BLaER1 treated with 17β-estradiol and CSF1 and Interleukin-3, amounts not matched to agents 10 nM and 100 nM (cell line): ENCODE data around the gene ITSN1.

Experiments
- H3K27ac ChIP-seq, 11 experiments: shearing (Covaris generic); formaldehyde crosslinking; 2 replicates each; pipeline ENCODE4 v1.8.1; 2022
- H3K27me3 ChIP-seq, 11 experiments: shearing (Covaris generic); formaldehyde crosslinking; 2 replicates each; pipeline ENCODE4 v1.8.1; 2022
- H3K36me3 ChIP-seq, 11 experiments: shearing (Covaris generic); formaldehyde crosslinking; 2 replicates each; pipeline ENCODE4 v1.8.1; 2022
- H3K4me1 ChIP-seq, 10 experiments: shearing (Covaris generic); formaldehyde crosslinking; 2 replicates each; pipeline ENCODE4 v1.8.1; 2022
- H3K4me2 ChIP-seq, 11 experiments: shearing (Covaris generic); formaldehyde crosslinking; 2 replicates each; pipeline ENCODE4 v1.8.1; 2022
- H3K4me3 ChIP-seq, 10 experiments: shearing (Covaris generic); formaldehyde crosslinking; 2 replicates each; pipeline ENCODE4 v1.8.1; 2022
- H3K9ac ChIP-seq, 11 experiments: shearing (Covaris generic); formaldehyde crosslinking; 2 replicates each; pipeline ENCODE4 v1.8.1; 2022
- H3K9me3 ChIP-seq, 11 experiments: shearing (Covaris generic); formaldehyde crosslinking; replicated peaks in 1 of 11; 2 replicates each; pipeline ENCODE4 v1.8.1; 2022
- H4K20me1 ChIP-seq, 11 experiments: shearing (Covaris generic); formaldehyde crosslinking; 2 replicates each; pipeline ENCODE4 v1.8.1; 2022
- Cebpa-rat ChIP-seq, 11 experiments: shearing (Covaris generic); IDR thresholded peaks; 2 replicates each; pipeline ENCODE4 v1.8.1; 2022

The ITSN1 gene

DNA sequence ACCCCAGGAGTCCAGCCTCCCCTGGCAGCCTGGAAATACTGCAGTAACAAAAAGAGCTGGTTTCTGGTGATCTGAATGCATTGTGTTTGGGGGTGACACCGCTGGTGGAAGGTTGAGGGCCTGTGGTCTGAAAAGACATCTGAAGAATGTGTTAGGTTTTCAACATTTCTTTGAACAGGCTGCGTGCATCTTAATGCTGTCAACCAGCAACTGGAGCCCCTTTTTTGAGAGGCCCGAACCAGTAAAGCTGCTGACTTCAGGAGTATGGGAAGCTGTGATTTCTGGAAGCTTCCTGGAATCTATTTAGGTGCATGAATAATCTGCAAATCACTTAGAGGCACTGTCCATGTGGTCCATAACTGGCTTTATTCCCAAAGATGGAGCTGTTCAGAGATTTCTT, 256.3 kb downstream of the ITSN1 start:
- peaks cover 0 to 10% (median 0%) of the 10 kb centered on the region in 11 experiments; a peak in 2 of 22 replicates for H4K20me1 ChIP-seq
- H3K9ac ChIP-seq: no peak overlapping the region
- no peak overlapping the region for H3K27ac ChIP-seq
- H3K9me3 ChIP-seq: no peaks in the 10 kb centered on the region
- peaks cover 0 to 75% (median 16%) of the 10 kb centered on the region in 10 experiments; a peak in 16 of 20 replicates for H3K4me1 ChIP-seq
- peaks cover 27 to 48% (median 43%) of the 10 kb centered on the region in 11 experiments for H3K36me3 ChIP-seq
- TF ChIP-seq Cebpa-rat (IDR thresholded peaks at IDR 0.05): no peak
- H3K27me3 ChIP-seq: no peaks in the 10 kb centered on the region
- no peak overlapping the region for H3K4me3 ChIP-seq
- H3K4me2 ChIP-seq: peak overlapping the region in 2 of 11 experiments; percentile 51 to 54; a peak in 2 of 22 replicates

- H3K27me3 ChIP-seq: no peaks in the 10 kb centered on the region
- no peak overlapping the region for H3K9ac ChIP-seq
- no peak for TF ChIP-seq Cebpa-rat (IDR thresholded peaks at IDR 0.05)
- peak overlapping the region in 1 of 11 experiments; percentile 26; a peak in 1 of 22 replicates for H3K27ac ChIP-seq
- peaks cover 0 to 68% (median 16%) of the 10 kb centered on the region in 10 experiments; a peak in 16 of 20 replicates for H3K4me1 ChIP-seq
- peaks cover 33 to 55% (median 49%) of the 10 kb centered on the region in 11 experiments for H3K36me3 ChIP-seq
- peak overlapping the region in 2 of 11 experiments; percentile 51 to 54; a peak in 4 of 22 replicates for H3K4me2 ChIP-seq
- peaks cover 0 to 16% (median 0%) of the 10 kb centered on the region in 11 experiments; a peak in 3 of 22 replicates for H4K20me1 ChIP-seq
- no peak overlapping the region for H3K4me3 ChIP-seq
- no peaks in the 10 kb centered on the region for H3K9me3 ChIP-seq
These were observed 256.9 kb downstream of the ITSN1 start for GRCh38 chr21:33899199-33899598.

- Histone ChIP-seq H3K9me3 (no peaks in the 10 kb centered on the region), H3K4me1 (peaks cover 0 to 44% (median under 1%) of the 10 kb centered on the region in 10 experiments; a peak in 8 of 20 replicates), H3K4me3 (no peak overlapping the region), H4K20me1 (peaks cover 0 to 21% (median 6%) of the 10 kb centered on the region in 11 experiments; a peak in 3 of 22 replicates), H3K27me3 (no peaks in the 10 kb centered on the region), H3K9ac (no peak overlapping the region), H3K27ac (no peak overlapping the region), H3K36me3 (peaks cover 58 to 79% (median 74%) of the 10 kb centered on the region in 11 experiments), H3K4me2 (peak overlapping the region in 2 of 11 experiments; percentile 6 to 8; a peak in 2 of 22 replicates)
- TF ChIP-seq Cebpa-rat (IDR thresholded peaks at IDR 0.05): no peak
These were observed 259.3 kb downstream of the ITSN1 start for GRCh38 chr21:33901412-33902288.

DNA sequence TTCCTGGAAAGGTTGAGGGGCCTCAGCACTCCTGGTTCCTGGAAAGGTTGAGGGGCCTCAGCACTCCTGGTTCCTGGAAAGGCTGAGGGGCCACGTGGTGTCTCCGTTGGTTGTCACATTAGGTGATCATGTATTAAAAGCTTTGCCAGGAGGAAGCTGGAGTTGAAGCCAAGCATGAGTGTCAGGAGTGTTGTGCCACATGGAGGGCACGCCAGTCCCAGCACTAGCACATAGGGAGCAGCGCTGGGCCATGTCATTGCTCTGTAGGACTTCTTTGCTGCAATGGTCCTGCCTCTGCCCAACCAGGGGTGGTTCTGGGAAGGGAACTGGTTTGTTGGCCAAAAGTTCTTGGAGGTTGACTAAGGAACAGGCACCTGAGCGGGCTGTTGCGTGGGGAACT, 260.0 kb downstream of the ITSN1 start:
- H3K36me3 ChIP-seq: peaks cover 65 to 86% (median 81%) of the 10 kb centered on the region in 11 experiments
- H3K4me3 ChIP-seq: no peak overlapping the region
- H3K27ac ChIP-seq: no peak overlapping the region
- no peak for TF ChIP-seq Cebpa-rat (IDR thresholded peaks at IDR 0.05)
- no peaks in the 10 kb centered on the region for H3K9me3 ChIP-seq
- no peak overlapping the region for H3K4me2 ChIP-seq
- H3K4me1 ChIP-seq: peaks cover 0 to 38% (median 0%) of the 10 kb centered on the region in 10 experiments; a peak in 6 of 20 replicates
- no peaks in the 10 kb centered on the region for H3K27me3 ChIP-seq
- H3K9ac ChIP-seq: no peak overlapping the region
- H4K20me1 ChIP-seq: peaks cover 0 to 27% (median 6%) of the 10 kb centered on the region in 11 experiments; a peak in 5 of 22 replicates

- no peak for TF ChIP-seq Cebpa-rat (IDR thresholded peaks at IDR 0.05)
- Histone ChIP-seq H4K20me1 (peaks cover 0 to 40% (median 15%) of the 10 kb centered on the region in 11 experiments; a peak in 10 of 22 replicates), H3K4me2 (no peak overlapping the region), H3K4me3 (no peak overlapping the region), H3K27ac (no peak overlapping the region), H3K4me1 (peaks cover 0 to 30% (median 0%) of the 10 kb centered on the region in 10 experiments; a peak in 6 of 20 replicates), H3K9me3 (no peaks in the 10 kb centered on the region), H3K9ac (no peak overlapping the region), H3K27me3 (no peaks in the 10 kb centered on the region), H3K36me3 (peaks cover 82 to 100% (median 95%) of the 10 kb centered on the region in 11 experiments)
These were observed 261.7 kb downstream of the ITSN1 start for GRCh38 chr21:33904041-33904440.

DNA sequence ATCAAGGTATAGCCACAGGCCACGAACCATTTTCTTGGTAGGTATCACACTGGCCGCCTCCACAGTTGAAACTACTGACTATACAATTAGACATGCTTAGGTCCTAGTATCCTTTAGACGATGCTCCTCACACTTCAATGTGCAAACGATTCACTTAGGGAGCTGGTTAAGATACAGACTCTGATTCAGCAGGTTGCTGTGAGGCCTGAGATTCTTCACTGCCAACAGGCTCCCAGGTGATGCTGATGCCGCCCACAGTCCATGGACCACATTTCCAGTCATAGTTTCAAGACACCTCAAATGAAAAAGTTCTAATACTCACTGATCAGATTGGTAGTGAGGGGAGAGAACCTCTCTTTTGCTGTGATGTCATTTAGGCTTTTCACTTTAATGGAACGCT, 266.5 kb downstream of the ITSN1 start:
- no peak overlapping the region for H3K27ac ChIP-seq
- H3K36me3 ChIP-seq: peaks cover 100% of the 10 kb centered on the region in 11 experiments
- H4K20me1 ChIP-seq: peaks cover 0 to 45% (median 30%) of the 10 kb centered on the region in 11 experiments; a peak in 15 of 22 replicates
- no peak overlapping the region for H3K4me2 ChIP-seq
- TF ChIP-seq Cebpa-rat (IDR thresholded peaks at IDR 0.05): no peak
- no peak overlapping the region for H3K4me3 ChIP-seq
- H3K4me1 ChIP-seq: peaks cover 1 to 14% (median 3%) of the 10 kb centered on the region in 10 experiments; a peak in 14 of 20 replicates
- no peaks in the 10 kb centered on the region for H3K27me3 ChIP-seq
- no peak overlapping the region for H3K9ac ChIP-seq
- no peaks in the 10 kb centered on the region for H3K9me3 ChIP-seq

DNA sequence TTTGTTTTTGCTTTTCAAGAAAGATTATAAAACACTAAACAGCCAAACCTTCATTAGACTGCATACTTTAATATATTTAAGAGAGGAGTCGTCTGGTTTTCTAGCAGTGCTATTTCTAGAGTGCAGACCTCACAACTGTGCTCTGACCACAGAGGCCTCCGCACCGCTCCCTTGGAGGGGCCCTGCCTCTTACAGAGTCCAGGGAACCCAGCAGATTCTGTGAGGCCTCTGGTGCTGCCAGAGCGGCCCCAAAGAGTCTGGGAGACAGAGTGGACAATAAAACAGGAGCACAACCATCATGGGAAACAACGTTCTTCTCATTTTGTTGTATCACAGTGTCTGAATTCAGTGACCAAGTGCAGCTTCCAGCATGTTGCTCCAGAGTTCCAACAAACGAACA, 267.5 kb downstream of the ITSN1 start:
- Histone ChIP-seq H3K27ac (no peak overlapping the region), H3K4me2 (no peak overlapping the region), H3K9ac (no peak overlapping the region), H3K36me3 (peaks cover 92 to 97% (median 94%) of the 10 kb centered on the region in 11 experiments), H4K20me1 (peaks cover 0 to 42% (median 30%) of the 10 kb centered on the region in 11 experiments; a peak in 15 of 22 replicates), H3K4me1 (peaks cover 11 to 24% (median 13%) of the 10 kb centered on the region in 10 experiments; a peak in 19 of 20 replicates), H3K27me3 (no peaks in the 10 kb centered on the region), H3K4me3 (no peak overlapping the region), H3K9me3 (no peaks in the 10 kb centered on the region)
- TF ChIP-seq Cebpa-rat (IDR thresholded peaks at IDR 0.05): no peak

- peaks cover 15 to 30% (median 20%) of the 10 kb centered on the region in 10 experiments for H3K4me1 ChIP-seq
- H3K36me3 ChIP-seq: peaks cover 48 to 52% (median 50%) of the 10 kb centered on the region in 11 experiments
- TF ChIP-seq Cebpa-rat (IDR thresholded peaks at IDR 0.05): no peak
- H3K27me3 ChIP-seq: no peaks in the 10 kb centered on the region
- H3K4me2 ChIP-seq: peak overlapping the region; percentile 72 to 95 (median 87); a peak in 21 of 22 replicates
- H4K20me1 ChIP-seq: peaks cover 0 to 25% (median 15%) of the 10 kb centered on the region in 11 experiments; a peak in 14 of 22 replicates
- H3K9me3 ChIP-seq: no peaks in the 10 kb centered on the region
- H3K27ac ChIP-seq: no peak overlapping the region; a peak in 1 of 22 replicates
- H3K9ac ChIP-seq: peak overlapping the region in 8 of 11 experiments; percentile 88 to 95 (median 94); a peak in 13 of 22 replicates
- peak overlapping the region; percentile 79 to 98 (median 92); a peak in 18 of 20 replicates for H3K4me3 ChIP-seq
These were observed 271.9 kb downstream of the ITSN1 start for GRCh38 chr21:33914188-33914587.
